KMS-11 (cell line): ENCODE measurements around the gene STAG1.
"Not testable (repeated sequence)": the region's sequence is repeated elsewhere in the genome, so short reads cannot be mapped to it uniquely, and the experiment has no call there.

Experiments
- H2AFZ ChIP-seq: fragments of 200-600 bp; sonication (generic); 2 replicates; pipeline ENCODE4 v1.6.1; 2016; ENCODE audit warnings: antibody characterized with exemption, mixed run types, low read depth
- H3K27ac ChIP-seq: fragments of 200-600 bp; sonication (generic); 2 replicates; pipeline ENCODE4 v1.6.1; 2016; ENCODE audit warnings: mild to moderate bottlenecking, mixed run types
- H3K27me3 ChIP-seq: fragments of 200-600 bp; sonication (generic); 2 replicates; pipeline ENCODE4 v1.6.1; 2017; ENCODE audit warnings: mild to moderate bottlenecking, low read depth, mixed run types, moderate library complexity; ENCODE audit not compliant: insufficient read depth
- H3K36me3 ChIP-seq: fragments of 200-600 bp; sonication (generic); 2 replicates; pipeline ENCODE4 v1.6.1; 2017; ENCODE audit warnings: mild to moderate bottlenecking, mixed run types; ENCODE audit not compliant: insufficient read depth
- H3K4me1 ChIP-seq: fragments of 200-600 bp; sonication (generic); 2 replicates; pipeline ENCODE4 v1.6.1; 2016; ENCODE audit warnings: mild to moderate bottlenecking, low read depth, mixed run types; ENCODE audit not compliant: poor library complexity, severe bottlenecking
- H3K4me2 ChIP-seq: fragments of 200-600 bp; sonication (generic); 2 replicates; pipeline ENCODE4 v1.7.0; 2016; ENCODE audit warnings: mild to moderate bottlenecking, mixed run types
- H3K4me3 ChIP-seq: fragments of 200-600 bp; sonication (generic); IDR thresholded peaks from 2 replicates; pipeline ENCODE4 v1.6.1; 2017; ENCODE audit warnings: low read depth, low read length, mixed read lengths; ENCODE audit not compliant: insufficient read depth
- H3K79me2 ChIP-seq: fragments of 200-600 bp; sonication (generic); 2 replicates; pipeline ENCODE4 v1.6.1; 2016; ENCODE audit warnings: low read depth, mixed run types; ENCODE audit not compliant: insufficient read depth
- H3K9ac ChIP-seq: fragments of 200-600 bp; sonication (generic); 2 replicates; pipeline ENCODE4 v1.6.1; 2016; ENCODE audit warnings: mild to moderate bottlenecking, mixed run types
- H4K20me1 ChIP-seq: fragments of 200-600 bp; sonication (generic); 2 replicates; pipeline ENCODE4 v1.6.1; 2016; ENCODE audit warnings: mild to moderate bottlenecking, mixed run types; ENCODE audit not compliant: insufficient read depth
- CTCF ChIP-seq: fragments of 200-600 bp; sonication (generic); conservative IDR thresholded peaks from 2 replicates; pipeline ENCODE4 v1.6.1; 2017; ENCODE audit warnings: low read depth, mild to moderate bottlenecking, antibody characterized with exemption, low read length, moderate library complexity, mixed read lengths

The STAG1 gene

DNA sequence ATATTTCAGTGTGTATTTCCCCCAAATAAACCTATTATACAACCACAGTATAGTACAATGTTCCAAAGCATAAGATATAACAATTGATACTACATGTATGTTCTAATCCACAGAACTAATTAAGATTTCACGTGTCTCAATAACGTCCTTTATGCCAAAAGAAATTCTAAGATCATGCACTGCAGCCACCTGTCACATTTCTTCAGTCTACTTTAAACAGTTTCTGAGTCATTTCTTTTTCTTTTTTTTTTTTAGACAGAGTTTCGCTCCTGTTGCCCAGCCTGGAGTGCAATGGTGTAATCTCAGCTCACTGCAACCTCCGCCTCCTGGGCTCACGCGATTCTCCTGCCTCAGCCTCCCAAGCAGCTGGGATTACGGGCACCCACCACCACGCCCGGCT, 190.2 kb downstream of the STAG1 start:
- Histone ChIP-seq H3K27me3 (no peaks in the 10 kb centered on the region), H3K4me2 (no peak overlapping the region), H3K9ac (no peak overlapping the region), H3K4me3 (no peak overlapping the region), H4K20me1 (no peaks in the 10 kb centered on the region), H3K27ac (no peak overlapping the region), H3K4me1 (no peaks in the 10 kb centered on the region), H3K36me3 (no peaks in the 10 kb centered on the region), H2AFZ (no peak overlapping the region), H3K79me2 (no peaks in the 10 kb centered on the region; the same call in 1 of the 2 replicates)
- TF ChIP-seq CTCF: no peak

DNA sequence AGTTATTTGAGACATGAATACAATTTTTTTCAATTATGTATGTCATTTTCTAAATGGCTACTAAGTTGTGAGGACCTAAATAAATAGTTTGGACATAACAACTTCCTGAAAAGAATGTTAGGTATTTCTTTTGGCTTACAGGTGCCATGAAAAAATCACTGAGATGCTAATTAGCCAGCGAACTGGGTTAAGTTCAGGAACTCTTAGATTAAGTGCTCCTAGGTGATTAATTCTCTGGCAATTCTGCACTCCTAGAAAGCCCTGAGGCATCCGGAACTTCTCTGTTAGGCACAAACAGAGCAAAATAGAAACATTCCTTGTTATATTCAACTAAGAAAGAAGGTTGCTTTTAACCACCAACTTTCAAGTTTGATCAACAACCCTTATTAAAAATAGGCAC, 192.3 kb downstream of the STAG1 start:
- H3K9ac ChIP-seq: no peak overlapping the region
- H3K4me2 ChIP-seq: no peak overlapping the region
- TF ChIP-seq CTCF: no peak
- no peaks in the 10 kb centered on the region for H3K4me1 ChIP-seq
- H3K36me3 ChIP-seq: no peaks in the 10 kb centered on the region
- no peaks in the 10 kb centered on the region for H3K27me3 ChIP-seq
- no peak overlapping the region for H2AFZ ChIP-seq
- H3K79me2 ChIP-seq: no peaks in the 10 kb centered on the region; the same call in 1 of the 2 replicates
- no peak overlapping the region for H3K27ac ChIP-seq
- H3K4me3 ChIP-seq: no peak overlapping the region
- H4K20me1 ChIP-seq: no peaks in the 10 kb centered on the region

DNA sequence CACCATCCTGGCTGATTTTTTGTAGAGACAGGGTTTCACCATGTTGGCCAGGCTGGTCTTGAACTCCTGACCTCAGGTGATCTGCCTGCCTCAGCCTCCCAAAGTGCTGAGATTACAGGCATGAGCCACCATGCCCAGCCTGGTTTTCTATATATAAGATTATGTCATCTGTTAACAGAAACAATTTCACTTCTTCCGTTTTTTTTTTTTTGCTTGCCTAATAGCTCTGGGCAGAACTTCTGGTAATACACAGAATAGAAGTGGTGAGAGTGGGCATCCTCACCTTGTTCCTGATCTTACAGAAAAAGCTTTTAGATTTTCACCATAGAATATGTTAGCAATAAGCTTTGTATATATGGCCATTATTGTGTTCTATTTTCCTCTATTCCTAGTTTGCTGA, 202.7 kb downstream of the STAG1 start:
- not testable (repeated sequence) for H3K27me3 ChIP-seq, H3K27ac ChIP-seq, H4K20me1 ChIP-seq, H3K79me2 ChIP-seq, H3K4me3 ChIP-seq, H2AFZ ChIP-seq, H3K4me2 ChIP-seq, H3K9ac ChIP-seq, H3K36me3 ChIP-seq
- H3K4me1 ChIP-seq: peaks cover 17% of the 10 kb centered on the region

GRCh38 chr3:136547293-136547692, 204.9 kb downstream of the STAG1 start:
- Histone ChIP-seq H3K27ac (no peak overlapping the region), H3K4me2 (no peak overlapping the region)

DNA sequence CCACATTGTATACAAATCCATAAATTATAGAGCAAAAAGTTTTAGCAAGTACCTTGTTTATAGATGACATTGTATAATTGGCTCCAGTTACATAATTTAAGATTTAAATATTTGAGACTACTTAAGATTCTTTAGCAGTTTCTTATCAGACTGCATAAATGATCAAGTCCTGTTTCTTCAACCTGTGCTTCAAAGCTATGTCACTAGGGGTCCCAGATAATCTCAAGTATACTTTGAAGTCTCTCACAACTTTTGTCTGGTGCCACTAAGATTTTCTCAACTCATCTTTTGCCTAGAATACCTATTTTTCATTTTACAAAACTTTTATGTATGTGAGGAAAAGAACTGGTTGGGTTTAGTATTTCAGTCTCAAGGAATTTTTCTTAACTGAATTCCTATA, 205.5 kb downstream of the STAG1 start:
- Histone ChIP-seq H3K36me3 (no peaks in the 10 kb centered on the region), H4K20me1 (no peaks in the 10 kb centered on the region), H3K4me3 (no peak overlapping the region), H3K4me2 (no peak overlapping the region), H3K4me1 (peaks cover 17% of the 10 kb centered on the region), H3K27ac (no peak overlapping the region), H3K27me3 (no peaks in the 10 kb centered on the region), H3K9ac (no peak overlapping the region), H2AFZ (no peak overlapping the region), H3K79me2 (no peaks in the 10 kb centered on the region)
- TF ChIP-seq CTCF: 0 out of 2 replicates have a peak, but pooled peaks have one; percentile 31

More at GRCh38 chr3:136547293-136547692, 204.9 kb downstream of the STAG1 start:
- Histone ChIP-seq H4K20me1 (no peaks in the 10 kb centered on the region), H3K9ac (no peak overlapping the region), H3K4me3 (no peak overlapping the region), H3K36me3 (no peaks in the 10 kb centered on the region), H2AFZ (no peak overlapping the region), H3K4me1 (peaks cover 17% of the 10 kb centered on the region), H3K79me2 (no peaks in the 10 kb centered on the region), H3K27me3 (no peaks in the 10 kb centered on the region)
- TF ChIP-seq CTCF: no peak
